Upper lobe of left lung (tissue), 6 donors: Measurements from ENCODE around the gene ECE1. TPM values are rescaled to one million over a fixed set of nuclear protein-coding genes. Genes with fewer than 3 reads are reported as not detected.
"Not testable (repeated sequence)": the region's sequence is repeated elsewhere in the genome, so short reads cannot be mapped to it uniquely, and the experiment has no call there.

Source experiments
- ATAC-seq, 2 donors: fragments of 200-7000 bp; cut with Tn5 transposase; one replicate each; pipeline ENCODE4 v1.9.1; 2022; ENCODE audit warnings: mild to moderate bottlenecking in 2 of 2, moderate library complexity in 2 of 2; ENCODE audit not compliant: low FRiP score in 2 of 2
- DNase-seq, 2 donors: peaks; one replicate each; pipeline ENCODE4 v3.0.0-alpha.2; 2019 to 2020
- H3K27ac ChIP-seq, 4 donors: fragments of 200-600 bp; sonication (generic); one replicate each; pipeline ENCODE4 v1.5.1; 2016 to 2019
- H3K27me3 ChIP-seq, 4 donors: fragments of 200-600 bp; sonication (generic); one replicate each; pipeline ENCODE4 v1.5.1; 2017 to 2019
- H3K36me3 ChIP-seq, 4 donors: fragments of 200-600 bp; sonication (generic); one replicate each; pipeline ENCODE4 v1.5.1; 2016 to 2019
- H3K4me1 ChIP-seq, 4 donors: fragments of 200-600 bp; sonication (generic); one replicate each; pipeline ENCODE4 v1.5.1; 2018 to 2019
- H3K4me3 ChIP-seq, 4 donors: fragments of 200-600 bp; sonication (generic); one replicate each; pipeline ENCODE4 v1.5.1; 2017 to 2019; ENCODE audit warnings: mild to moderate bottlenecking in 2 of 4, moderate library complexity in 1 of 4
- H3K9me3 ChIP-seq, 4 donors: fragments of 200-600 bp; sonication (generic); one replicate each; pipeline ENCODE4 v1.5.1; 2018 to 2019
- EP300 ChIP-seq, 4 donors: sonication (generic); formaldehyde crosslinking; IDR thresholded peaks; one replicate each; pipeline ENCODE4 v1.5.1; 2017; ENCODE audit warnings: antibody characterized with exemption in 4 of 4, control low read depth in 2 of 4
- POLR2A ChIP-seq, 4 donors: fragments of 450-650 bp; IDR thresholded peaks; one replicate each; pipeline ENCODE4 v1.5.1; 2016 to 2017; ENCODE audit warnings: antibody characterized with exemption in 4 of 4, mild to moderate bottlenecking in 2 of 4
- POLR2AphosphoS5 ChIP-seq, 2 donors: sonication (generic); formaldehyde crosslinking; IDR thresholded peaks; one replicate each; pipeline ENCODE4 v1.5.1; 2017; ENCODE audit warnings: antibody characterized with exemption in 2 of 2
- WGBS, 2 donors: methylation state at CpG; one replicate each; pipeline ENCODE4 v1.1.5; 2017 to 2018; 5-methylcytosine and 5-hydroxymethylcytosine counted together
- total RNA-seq, 6 donors: library from RNA; depleted of rRNA in 4 of 6; stranded (reverse); fragments of >200 nt in 4 of 6; gene quantifications; one replicate each; pipeline versions ENCODE4 v1.1.0 to v1.2.1, GENCODE V29; 2016 to 2021
- TF ChIP-seq, protein P1 (sequence below), 6 experiments: fragments of 450-650 bp in 4 of 6; fragments of 200-600 bp in 2 of 6; sonication (generic) in 2 of 6; IDR thresholded peaks; one replicate each; pipeline ENCODE4 v1.5.1; 2016 to 2019; ENCODE audit warnings: antibody characterized with exemption in 6 of 6
- donor health status: DM: no; HTN: no; CAD: no; lungs with moderate emphysema.
- donor health status: DM: no; HTN: yes; CAD: no; lungs with severe emphysema.

Gene ECE1
- total RNA-seq, 6 donors from 2014 or later: 55.8 to 120 (median 74.8) TPM

DNA sequence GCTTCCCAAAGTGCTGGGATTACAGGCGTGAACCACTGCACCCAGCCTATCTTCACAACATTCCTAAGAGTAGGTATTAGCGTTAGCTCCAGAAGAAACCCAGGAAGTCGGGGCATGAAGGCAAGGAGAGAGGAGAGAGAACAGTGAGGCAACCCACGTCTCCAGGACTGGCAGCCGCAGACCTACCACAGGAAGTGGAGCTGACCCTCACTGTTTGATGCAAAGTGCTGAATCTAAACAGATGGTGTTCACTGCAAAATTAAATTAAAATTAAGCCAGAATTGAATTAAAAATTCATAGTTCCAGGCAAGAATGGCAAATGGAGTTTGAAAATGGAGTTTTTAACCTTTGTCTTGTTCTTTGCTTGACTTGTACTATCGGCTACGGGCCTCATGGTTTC, 6.7 kb downstream of the ECE1 start:
- TF ChIP-seq, protein P1, sequence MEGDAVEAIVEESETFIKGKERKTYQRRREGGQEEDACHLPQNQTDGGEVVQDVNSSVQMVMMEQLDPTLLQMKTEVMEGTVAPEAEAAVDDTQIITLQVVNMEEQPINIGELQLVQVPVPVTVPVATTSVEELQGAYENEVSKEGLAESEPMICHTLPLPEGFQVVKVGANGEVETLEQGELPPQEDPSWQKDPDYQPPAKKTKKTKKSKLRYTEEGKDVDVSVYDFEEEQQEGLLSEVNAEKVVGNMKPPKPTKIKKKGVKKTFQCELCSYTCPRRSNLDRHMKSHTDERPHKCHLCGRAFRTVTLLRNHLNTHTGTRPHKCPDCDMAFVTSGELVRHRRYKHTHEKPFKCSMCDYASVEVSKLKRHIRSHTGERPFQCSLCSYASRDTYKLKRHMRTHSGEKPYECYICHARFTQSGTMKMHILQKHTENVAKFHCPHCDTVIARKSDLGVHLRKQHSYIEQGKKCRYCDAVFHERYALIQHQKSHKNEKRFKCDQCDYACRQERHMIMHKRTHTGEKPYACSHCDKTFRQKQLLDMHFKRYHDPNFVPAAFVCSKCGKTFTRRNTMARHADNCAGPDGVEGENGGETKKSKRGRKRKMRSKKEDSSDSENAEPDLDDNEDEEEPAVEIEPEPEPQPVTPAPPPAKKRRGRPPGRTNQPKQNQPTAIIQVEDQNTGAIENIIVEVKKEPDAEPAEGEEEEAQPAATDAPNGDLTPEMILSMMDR (IDR thresholded peaks at IDR 0.05): no peak
- TF ChIP-seq POLR2A (IDR thresholded peaks at IDR 0.05) (no peak), POLR2AphosphoS5 (IDR thresholded peaks at IDR 0.05) (no peak), EP300 (IDR thresholded peaks at IDR 0.05) (no peak)
- peaks cover 40 to 46% (median 44%) of the 10 kb centered on the region in 4 donors for H3K4me1 ChIP-seq
- WGBS, 2 donors: 79 to 80% methylated on average over 7 of the region's 7 CpGs
- no peaks in the 10 kb centered on the region for H3K27me3 ChIP-seq
- no peaks in the 10 kb centered on the region for H3K9me3 ChIP-seq
- DNase-seq (no peak), ATAC-seq (no peak)
- H3K27ac ChIP-seq: peak overlapping the region in 2 of 4 donors; percentile 58 to 62
- H3K4me3 ChIP-seq: no peak overlapping the region
- peaks cover 0 to 5% (median 0%) of the 10 kb centered on the region in 4 donors for H3K36me3 ChIP-seq

- H3K27ac ChIP-seq: peak overlapping the region in 3 of 4 donors; percentile 26 to 91 (median 86)
- not testable (repeated sequence) for H3K9me3 ChIP-seq, DNase-seq, H3K36me3 ChIP-seq, H3K27me3 ChIP-seq, H3K4me3 ChIP-seq, ATAC-seq
- 94 to 98% methylated on average over 4 of the region's 4 CpGs for WGBS, 2 donors
- H3K4me1 ChIP-seq: peaks cover 51 to 56% (median 53%) of the 10 kb centered on the region in 4 donors
Measured at GRCh38 chr1:21282020-21282419, 8.2 kb downstream of the ECE1 start.

GRCh38 chr1:21280482-21280881, 9.8 kb downstream of the ECE1 start:
- no peaks in the 10 kb centered on the region for H3K9me3 ChIP-seq
- no peak overlapping the region for H3K4me3 ChIP-seq
- peaks cover 59 to 68% (median 66%) of the 10 kb centered on the region in 4 donors for H3K4me1 ChIP-seq
- ATAC-seq: peak; percentile 11 to 12
- H3K36me3 ChIP-seq: peaks cover 0 to 13% (median 0%) of the 10 kb centered on the region in 4 donors
- H3K27me3 ChIP-seq: no peaks in the 10 kb centered on the region
- 30 to 37% methylated on average over 4 of the region's 4 CpGs for WGBS, 2 donors
- peak overlapping the region; percentile 85 to 91 (median 88) for H3K27ac ChIP-seq
- TF ChIP-seq, protein P1 (IDR thresholded peaks at IDR 0.05): no peak
- TF ChIP-seq POLR2AphosphoS5 (IDR thresholded peaks at IDR 0.05): no peak
- no peak for TF ChIP-seq POLR2A (IDR thresholded peaks at IDR 0.05)
- no peak for TF ChIP-seq EP300 (IDR thresholded peaks at IDR 0.05)
- no peak for DNase-seq

- peaks cover 0 to 13% (median 0%) of the 10 kb centered on the region in 4 donors for H3K36me3 ChIP-seq
- peaks cover 56 to 68% (median 67%) of the 10 kb centered on the region in 4 donors for H3K4me1 ChIP-seq
- H3K27me3 ChIP-seq: no peaks in the 10 kb centered on the region
- H3K27ac ChIP-seq: peak overlapping the region; percentile 85 to 91 (median 88)
- H3K4me3 ChIP-seq: no peak overlapping the region
- peak in 1 of 2 donors; percentile 63 for DNase-seq
- 17 to 23% methylated on average over 4 to 5 of the region's 5 CpGs for WGBS, 2 donors
- peak; percentile 53 to 82 for ATAC-seq
- no peaks in the 10 kb centered on the region for H3K9me3 ChIP-seq
- no peak for TF ChIP-seq POLR2A (IDR thresholded peaks at IDR 0.05)
- TF ChIP-seq, protein P1 (IDR thresholded peaks at IDR 0.05): no peak
- peak in 3 of 4 donors; percentile 20 to 93 (median 84) for TF ChIP-seq EP300 (IDR thresholded peaks at IDR 0.05)
- peak; percentile 72 to 82 for TF ChIP-seq POLR2AphosphoS5 (IDR thresholded peaks at IDR 0.05)
Measured at GRCh38 chr1:21280011-21280471, 10.2 kb downstream of the ECE1 start.

DNA sequence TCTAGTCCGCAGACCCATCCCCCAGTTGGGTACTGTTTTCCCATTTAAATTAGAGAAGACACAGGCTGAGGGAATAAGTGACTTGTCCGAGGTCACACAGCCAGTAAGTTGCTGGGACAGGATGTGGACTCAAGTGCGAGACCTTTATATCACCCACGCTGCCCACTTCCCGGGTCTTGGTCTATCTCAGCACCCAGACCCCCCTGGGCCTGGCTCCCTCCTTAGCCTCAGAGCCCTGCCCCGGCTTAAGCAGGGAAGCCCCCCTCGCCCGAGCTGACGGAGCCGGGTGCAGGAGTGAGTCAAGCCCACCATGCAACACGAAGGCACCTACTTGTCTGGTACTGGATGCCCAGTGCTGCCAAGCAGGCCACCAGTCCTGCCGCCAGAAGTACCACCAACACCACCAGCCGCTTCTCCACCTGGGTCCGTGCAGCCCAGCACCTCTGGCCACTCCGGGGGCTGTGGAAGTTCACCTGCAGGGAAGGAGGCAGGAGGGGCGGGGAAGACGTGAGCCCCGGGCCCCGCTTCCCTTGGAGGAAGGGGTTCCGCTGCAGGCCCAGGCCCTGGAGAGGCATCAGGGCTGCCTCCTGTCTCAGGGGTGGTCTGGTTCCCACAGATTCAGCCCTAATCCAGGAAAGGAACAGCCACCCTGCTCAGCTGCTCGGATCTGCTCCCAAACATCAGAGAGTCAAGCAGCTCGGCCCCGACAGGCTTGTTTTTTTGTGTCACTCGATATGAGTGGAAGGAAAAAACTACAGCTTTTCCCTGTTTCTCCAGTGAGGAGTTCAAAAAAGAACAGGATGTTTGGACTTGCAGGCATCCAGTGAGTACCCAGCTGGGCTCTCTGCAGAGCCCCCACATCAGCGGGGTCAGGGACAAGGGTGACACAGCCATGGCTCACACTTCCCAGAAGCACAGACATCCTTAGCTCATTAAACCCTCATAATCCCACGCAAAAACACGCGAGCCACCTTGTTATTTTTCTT, 11.1 kb downstream of the ECE1 start:
- no peaks in the 10 kb centered on the region for H3K27me3 ChIP-seq
- peak in 1 of 2 donors; percentile 56 for ATAC-seq
- H3K36me3 ChIP-seq: peaks cover 0 to 13% (median 0%) of the 10 kb centered on the region in 4 donors
- TF ChIP-seq POLR2AphosphoS5 (IDR thresholded peaks at IDR 0.05) (no peak), POLR2A (IDR thresholded peaks at IDR 0.05) (no peak), EP300 (IDR thresholded peaks at IDR 0.05) (peak in 1 of 4 donors; percentile 20)
- TF ChIP-seq, protein P1 (IDR thresholded peaks at IDR 0.05): no peak
- DNase-seq: no peak
- H3K9me3 ChIP-seq: no peaks in the 10 kb centered on the region
- peak overlapping the region; percentile 85 to 91 (median 88) for H3K27ac ChIP-seq
- H3K4me1 ChIP-seq: peaks cover 49 to 66% (median 60%) of the 10 kb centered on the region in 4 donors
- WGBS, 2 donors: 50 to 66% methylated on average over 17 to 27 of the region's 28 CpGs
- peak overlapping the region in 3 of 4 donors; percentile 11 to 28 (median 27) for H3K4me3 ChIP-seq
